Activated CD4-positive, CD25-positive, alpha-beta regulatory T cell treated with anti-CD3 and anti-CD28 coated beads, Interleukin-2, amount 50 U/mL, for 72 hours (primary cell): ENCODE data around the gene NIPAL3.

ENCODE experiments used
- DNase-seq: peaks from one replicate; pipeline ENCODE4 v3.0.0; 2021

The NIPAL3 gene

DNA sequence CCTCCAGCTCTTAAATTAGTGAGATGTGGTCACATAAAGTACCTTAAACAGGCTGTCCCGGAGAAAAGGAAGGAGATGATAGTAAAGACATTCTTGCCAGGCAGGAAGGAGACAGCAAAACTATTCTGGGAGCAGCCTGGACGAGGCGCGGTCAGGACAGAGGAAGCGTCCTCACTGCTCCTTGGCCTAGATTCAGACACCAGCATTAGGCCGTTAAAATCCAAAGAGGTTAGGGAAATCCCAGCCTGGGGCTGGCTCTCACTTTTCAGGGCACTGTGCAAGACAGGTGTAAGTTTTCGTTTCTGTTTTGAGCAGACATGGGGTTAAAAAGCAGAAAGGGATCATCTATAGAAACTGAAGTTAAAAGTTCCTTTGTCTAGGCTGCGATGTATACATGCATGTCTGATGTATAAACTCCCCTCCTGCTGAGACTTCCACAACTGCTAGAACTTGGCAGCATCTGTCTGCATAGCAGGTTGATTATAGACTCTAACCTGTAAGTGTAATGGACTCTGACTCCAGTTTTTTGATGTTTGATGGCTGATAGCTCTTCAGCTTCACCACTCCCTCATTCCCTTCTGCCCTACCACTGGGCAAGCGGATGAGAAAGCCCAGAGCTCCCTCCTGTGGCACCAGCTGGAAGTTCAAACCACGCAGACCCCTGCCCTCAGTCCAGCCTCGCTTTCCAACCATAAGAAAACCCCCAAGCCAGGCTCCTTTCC is 23.6 kb upstream of the NIPAL3 start:
- peak; percentile 70 for DNase-seq

DNA sequence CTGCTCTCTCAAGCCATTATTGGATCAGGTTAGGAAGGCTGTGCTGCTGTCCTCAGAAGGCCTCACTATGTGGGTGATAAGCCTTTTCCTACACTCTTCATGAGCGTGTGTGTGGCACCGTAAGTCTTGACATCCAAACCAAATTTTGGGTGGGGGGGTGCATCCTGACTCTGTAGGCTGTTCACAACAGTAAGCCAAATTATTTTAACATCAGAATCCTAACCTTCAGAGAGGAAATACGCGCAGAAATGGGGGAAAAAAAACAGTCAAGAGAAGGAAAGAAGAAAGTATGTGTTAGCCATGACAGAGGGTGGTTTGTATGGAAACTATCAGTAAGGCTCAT is 23.0 kb upstream of the NIPAL3 start:
- DNase-seq: no peak

DNA sequence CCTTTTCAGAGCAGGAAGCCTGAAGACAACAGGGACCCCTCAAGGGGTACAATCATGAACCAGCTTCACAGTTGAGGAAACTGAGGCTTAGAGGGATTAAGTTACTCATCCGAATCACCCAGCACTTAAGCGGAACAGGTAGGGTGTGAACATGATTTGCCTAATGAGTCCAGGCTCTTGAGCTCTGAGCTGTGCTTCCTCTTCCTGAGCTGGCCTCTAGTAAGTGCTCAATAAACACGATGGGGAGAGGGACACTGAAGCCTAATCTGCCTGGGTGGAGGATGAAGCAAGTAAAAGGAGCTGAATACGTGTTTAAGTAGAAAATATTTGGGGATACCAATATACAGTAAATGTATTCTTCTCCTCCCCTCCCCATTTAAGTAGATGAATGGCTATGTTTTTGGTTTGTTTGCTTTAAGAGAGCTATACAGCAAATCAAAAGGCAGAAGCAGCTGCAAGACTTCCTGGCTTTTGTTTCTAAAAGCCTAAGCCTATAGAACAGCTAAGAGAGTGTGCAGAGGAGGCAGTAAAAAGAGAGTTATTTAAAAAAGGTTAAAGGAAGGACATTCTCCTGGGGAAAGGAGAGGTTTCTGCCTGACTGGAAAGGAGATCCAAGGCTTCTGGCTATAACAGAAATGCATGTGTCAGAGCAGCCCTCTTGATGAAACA is 22.5 kb upstream of the NIPAL3 start:
- DNase-seq: no peak

DNA sequence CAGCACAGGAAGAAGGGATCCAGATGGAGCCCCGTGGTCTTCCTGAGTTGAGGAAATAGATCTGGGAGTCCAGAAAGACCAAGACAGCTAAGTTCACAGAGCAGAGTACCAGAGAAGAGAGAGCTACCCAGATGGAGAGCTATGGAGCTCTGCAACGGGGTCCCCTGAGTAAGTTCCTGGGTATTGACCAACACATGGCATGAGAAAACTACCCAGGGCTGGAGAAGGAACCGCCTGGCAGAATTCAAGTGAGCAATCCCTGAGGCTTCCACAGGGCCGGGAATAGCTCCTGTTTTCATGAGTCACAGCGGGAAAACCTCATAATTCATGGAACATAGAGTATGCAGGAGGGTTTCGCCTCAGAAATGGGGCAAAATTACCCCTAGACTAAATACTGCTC is 21.7 kb upstream of the NIPAL3 start:
- no peak for DNase-seq

DNA sequence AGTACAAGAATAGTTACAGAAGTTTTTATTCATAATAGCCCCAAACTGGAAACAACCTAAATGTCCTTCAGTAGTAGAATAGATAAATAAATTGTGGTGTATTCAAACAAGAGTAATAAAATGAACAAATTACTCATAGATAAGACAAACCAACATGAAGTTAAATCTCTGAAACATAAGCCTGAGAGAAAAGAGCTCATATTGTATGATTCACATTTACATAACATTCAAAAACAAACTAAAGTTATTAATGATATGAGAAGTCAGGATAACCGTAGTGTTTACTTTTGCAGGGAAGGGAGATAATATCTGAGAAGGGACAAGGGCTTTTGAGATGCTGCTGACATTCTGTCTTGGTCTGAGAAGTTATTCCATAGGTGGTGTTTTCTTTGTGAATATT is 15.5 kb upstream of the NIPAL3 start:
- no peak for DNase-seq

DNA sequence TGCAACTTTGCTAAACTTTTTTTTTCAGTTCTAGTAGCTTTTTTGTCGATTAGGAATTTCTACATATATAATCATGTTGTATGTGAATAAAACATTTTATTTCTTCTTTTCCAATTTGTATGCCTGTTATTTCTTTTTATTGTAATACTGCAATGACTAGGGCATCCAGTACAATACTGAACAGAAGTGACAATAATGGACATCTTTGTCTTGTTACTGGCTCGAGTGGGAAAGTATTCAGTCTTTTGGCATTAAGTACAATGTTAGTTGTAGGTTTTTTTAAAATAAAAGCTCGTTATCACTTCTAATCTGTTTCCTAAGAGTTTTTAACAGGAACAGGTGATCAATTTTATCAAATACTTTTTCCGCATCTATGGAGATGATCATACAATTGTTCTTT is 11.8 kb upstream of the NIPAL3 start:
- no peak for DNase-seq

DNA sequence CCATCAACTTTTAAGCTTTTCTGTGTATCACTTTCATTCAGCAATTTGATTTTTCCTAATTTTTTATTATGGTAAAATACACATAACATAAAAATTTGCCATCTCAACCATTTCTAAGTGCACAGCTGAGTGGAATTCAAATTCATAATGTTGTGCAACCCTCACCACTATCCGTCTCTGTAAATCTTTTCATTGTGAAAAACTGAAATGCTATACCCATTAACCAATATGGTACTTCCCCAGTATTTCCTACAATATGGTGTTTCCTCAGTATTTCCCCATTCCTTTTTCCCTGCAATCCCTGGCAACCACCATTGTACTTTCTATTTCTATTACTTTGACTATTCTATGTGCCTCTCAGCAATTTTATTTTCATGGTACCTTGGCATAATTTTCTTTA is 8.8 kb upstream of the NIPAL3 start:
- no peak for DNase-seq

DNA sequence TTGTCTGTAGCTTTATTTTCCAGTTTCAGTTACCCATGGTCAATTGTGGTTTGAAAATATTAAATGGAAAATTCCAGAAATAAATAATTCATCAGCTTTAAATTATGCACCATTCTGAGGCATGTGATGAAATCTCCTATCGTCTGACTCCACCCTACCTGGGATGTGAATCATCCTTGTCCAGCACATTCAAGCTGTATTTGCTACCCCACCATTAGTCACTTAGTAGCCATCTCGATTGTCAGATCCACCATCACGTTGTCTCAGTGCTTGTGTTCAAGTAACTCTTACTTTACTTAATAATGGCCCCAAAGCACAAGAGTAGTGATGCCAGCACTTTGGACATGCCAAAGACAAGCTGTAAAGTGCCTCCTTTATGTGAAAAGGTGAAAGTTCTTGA is 6.1 kb upstream of the NIPAL3 start:
- DNase-seq: no peak

DNA sequence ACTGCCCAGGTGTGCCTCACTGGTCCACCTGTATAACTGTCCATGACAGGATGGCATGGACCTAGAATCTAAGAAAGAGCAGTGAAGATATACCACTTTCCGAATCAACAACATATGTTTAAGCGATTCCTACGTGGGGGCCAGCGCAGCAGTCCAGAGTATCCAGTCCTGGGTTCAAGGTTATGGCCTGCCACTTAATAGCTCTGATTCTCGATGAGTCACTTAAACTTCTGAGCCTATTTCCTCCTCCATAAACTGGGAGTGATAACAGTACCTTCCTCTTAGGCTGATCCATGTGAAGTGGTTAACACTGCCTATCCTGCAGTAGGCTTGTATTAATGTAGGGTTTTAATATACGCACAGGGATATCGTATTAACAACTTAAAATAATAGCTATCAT is 4.9 kb upstream of the NIPAL3 start:
- DNase-seq: no peak

DNA sequence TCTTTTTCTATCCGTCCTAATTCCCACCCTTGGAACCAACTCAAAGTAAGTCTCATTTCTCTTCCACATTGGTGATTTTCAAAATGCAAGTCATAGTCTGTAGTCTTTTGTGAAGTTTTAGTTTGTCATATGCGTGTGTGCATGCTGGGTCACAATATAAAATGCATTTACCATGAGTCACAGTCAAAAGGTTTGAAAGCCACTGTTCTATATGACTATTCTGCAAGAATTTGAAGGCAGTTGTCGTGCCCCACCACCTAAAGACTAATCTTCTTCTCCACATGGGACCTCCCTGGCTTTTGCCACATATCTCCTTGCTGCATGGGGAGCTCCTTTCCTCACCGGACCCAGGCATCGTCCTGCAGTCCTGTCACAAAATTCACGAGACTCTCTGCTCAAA is 3.6 kb upstream of the NIPAL3 start:
- DNase-seq: no peak

DNA sequence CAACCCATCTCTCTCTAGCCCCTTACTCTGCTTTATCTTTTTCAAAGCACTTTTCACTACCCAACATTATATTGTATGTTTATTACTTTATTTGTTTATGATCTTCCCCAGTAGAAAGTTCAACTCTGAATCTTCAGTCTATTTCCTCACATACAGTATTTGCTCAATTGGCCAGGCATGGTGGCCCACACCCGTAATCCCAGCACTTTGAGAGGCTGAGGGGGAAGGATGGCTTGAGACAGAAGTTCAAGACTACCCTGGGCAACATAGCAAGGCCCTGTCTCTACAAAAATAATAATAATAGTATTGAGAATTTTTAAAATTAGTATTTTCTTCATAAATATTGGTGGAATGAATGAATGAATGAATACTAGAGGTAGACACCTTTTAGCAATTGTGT is 3.2 kb upstream of the NIPAL3 start:
- no peak for DNase-seq

DNA sequence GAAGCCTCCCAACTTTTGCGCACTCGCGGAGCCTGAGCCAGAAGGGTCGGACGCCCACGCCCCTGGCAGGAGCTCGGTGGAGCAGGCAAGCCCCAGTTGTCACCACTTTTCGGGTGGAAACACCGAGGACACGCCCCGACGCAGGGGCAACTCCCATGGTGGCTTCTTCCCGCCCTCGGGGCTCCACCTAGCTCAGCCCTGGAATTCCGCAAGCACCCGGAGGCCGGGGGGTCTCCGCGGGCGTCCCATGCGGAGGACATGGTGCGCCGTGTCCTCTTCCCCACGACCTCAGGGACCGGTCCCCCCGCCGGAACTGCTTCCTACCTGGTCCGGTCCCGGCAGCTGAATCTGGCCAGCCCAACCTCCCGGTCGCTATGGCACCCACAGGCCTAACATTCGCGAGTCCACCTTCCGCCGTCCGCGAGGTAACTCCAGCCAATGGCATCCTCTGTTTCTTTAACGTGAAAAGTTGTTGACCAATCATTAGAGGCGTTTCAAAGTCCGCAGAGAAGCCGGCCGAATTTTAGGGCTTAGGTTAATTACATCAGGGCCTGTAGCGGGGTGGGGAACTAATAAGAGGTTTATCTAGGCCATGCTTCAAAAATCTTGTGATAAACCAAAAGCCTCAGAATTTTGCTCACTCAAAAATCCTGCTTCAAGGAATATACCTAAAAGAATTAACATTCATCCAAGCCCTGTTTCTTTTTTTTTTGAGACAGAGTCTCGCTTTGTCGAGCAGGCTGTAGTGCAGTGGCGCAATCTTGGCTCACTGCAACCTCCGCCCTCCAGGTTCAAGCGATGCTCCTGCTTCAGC is 2.0 kb upstream of the NIPAL3 start, which contains the start of gene STPG1:
TSS of gene STPG1 (minus strand) at position 433 of the 814 bp plus-strand sequence. CDS start 12,394 bp downstream, outside the sequence.
- DNase-seq: peak; percentile 75

DNA sequence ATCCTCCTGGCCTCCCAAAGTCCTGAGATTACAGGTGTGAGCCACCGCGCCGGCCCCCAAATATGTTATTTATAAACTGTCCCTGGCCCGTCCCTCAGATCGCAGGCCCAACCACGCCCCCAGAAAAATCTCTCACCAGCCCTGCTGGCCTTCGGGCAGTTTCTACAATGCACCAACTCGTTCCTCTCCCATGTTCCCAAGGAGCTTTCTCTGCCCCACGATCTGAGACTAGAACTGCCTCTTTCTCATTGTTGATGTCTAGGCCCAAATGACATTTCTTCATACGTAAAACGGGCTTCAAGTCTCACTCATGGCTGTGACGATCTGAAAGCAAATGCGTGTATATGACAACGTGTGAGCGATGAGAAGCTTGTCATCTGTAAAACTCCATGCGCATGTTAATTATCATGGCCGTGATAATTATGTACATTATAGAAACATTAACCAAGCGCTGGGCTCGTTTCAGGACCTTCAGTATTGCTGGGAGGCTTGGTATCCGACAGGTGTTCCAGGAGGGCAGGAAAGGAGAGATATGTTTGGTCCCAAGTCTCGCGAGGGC is 748 bp upstream of the NIPAL3 start:
- no peak for DNase-seq

DNA sequence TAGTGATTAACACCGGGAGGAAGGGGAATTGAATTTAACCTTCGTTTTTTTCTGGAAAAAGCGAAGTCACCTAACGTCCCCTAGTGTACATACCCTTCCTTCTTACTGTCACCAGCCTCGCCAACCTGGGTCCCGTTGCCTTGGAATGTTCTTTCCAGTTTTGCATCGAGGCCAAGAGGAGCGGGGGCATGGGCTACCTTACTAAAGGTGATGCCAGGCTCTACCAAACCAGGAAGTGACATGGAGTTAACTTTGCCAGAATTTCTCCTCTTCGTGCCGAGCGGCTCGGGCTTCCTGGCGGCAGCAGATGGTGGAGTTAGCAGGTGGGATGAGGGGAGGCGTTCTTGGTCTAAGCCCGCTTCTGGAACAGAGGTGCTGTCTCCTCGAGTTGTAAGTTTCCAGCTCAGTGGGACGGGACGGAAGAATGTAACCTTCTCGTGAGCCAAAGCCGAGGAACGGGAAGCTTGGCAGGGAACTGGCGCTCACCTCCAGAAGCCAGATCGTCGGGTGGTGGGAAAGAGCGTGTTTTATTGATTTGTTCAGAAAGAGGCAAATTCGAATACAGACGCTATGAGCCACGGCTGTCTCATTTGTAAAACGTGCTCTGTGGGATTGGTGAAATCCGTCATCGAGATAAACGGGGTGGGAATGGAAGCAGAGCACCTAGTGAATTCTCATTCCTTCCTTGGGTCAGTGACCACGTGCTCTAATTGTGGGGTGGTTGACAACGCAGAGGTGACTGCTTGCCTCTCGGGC is 486 bp downstream of the NIPAL3 start:
- no peak for DNase-seq

DNA sequence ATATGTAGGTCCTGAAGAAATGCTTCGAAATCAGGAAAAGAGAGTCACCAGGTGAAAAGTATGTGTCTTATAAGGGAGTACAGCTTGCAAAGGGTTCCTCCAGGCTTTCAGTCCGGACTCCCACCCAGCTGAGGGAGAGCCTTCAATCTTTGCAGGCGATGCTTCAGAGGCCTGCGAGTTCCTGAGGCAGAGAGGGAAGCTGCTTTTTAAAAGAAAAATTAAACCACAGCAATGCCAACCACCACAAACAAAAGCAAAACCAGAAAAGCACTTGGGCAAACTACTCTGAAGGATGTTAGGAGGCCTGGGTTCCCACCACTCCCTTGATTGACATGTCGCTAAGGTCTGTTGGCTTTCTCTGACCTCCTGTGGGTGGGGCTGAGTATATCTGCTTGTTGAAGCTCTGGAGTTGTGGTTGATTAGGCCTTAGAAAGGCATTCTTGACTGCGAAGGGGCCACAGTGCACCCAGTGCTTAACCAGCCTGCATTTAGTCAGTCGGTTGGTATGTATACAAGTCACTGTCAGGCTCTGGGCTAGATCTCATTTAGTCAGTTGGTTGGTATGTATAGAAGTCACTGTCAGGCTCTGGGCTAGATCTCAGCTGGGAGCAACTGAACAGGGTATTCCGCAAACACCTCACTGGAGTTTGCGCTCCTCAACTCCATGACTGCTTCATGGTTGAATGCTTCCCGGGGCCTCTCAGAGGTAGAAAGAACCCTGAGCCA is 1.2 kb downstream of the NIPAL3 start:
- no peak for DNase-seq

DNA sequence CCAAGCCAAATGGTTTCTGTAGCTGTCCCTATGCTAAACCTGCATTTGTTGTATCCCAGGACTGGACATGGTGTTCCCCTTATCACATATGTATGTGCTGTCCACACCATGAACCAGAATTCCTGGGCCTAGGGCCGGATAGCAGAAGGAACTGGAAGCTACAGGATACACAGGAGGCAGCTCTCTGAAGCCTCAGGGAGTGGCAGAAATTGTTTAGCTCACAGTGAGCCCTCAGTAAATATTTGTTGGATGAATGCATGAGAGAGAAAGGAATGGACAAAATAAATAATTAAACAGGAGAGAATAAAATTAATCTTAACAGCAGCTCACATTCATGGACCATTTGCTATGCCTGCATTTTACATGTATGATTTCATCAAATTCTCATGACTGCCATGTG is 2.1 kb downstream of the NIPAL3 start:
- DNase-seq: no peak

DNA sequence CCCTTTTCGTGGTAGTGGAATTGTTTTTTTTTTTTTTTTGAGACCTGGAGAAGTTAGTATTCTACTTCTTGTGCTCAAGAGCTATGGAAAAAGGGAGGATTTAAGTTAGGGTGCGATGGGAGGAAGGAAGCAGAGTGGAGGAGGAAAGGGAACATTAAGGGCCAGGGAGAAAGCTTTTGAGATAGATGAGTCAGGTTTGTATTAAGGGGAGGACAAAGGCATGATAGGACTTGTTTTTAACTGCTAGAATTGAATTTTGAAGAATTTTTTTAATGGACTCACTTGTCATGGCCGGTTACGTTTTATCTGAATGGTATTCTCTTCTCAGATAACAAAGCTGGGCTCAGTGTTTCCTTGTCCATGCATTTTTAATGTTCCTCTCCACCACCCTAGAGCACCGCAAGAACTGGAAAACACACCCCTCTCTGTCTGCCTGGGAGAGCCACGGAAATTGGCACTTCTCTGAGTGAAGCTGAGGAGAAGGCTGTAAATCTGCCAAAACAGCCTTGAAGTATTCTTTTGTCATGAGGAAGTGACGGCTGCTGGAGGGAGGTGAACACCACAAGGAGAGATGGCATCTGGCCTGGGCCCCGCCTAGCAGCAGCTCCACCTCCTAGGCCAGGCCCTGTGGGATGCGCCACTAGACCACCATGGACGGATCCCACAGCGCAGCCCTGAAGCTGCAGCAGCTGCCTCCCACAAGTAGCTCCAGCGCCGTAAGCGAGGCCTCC is 3.5 kb downstream of the NIPAL3 start:
- no peak for DNase-seq

DNA sequence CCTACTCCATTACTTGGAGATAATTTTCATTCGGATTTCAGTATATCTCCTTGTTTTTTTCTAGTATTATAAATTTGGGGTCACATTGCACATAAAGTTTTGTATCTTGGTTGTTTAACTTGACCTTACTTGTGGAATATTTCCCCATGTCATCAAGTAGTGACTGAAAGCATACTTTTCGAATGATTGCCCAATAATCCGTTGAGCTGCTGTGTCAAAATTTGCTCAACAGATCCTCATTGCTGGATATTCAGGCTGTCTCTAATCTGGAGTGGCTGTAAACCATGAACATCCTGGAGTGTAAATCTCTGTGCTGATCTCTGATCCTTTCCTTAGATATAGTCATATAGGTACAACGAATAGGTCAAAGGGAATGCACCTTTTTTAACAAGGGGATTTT is 4.9 kb downstream of the NIPAL3 start:
- DNase-seq: no peak

DNA sequence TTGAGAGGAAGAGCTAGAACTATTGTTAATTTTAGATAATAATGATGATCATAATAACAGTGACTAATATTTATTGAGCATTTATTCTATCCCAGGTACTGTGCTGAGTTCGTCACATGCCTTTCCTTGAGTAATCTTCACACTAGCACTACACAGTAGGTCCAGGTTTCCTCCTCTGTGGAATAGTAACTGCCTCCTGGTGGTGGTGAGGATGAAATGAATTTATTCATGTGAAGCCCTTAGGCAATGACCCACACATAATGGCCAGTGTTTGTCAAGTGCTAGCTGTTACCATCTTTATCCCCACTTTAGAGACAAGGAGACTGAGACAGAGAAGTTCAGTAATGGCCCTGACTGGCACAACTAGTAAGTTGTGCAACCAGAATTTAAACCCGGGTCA is 5.9 kb downstream of the NIPAL3 start:
- DNase-seq: no peak

DNA sequence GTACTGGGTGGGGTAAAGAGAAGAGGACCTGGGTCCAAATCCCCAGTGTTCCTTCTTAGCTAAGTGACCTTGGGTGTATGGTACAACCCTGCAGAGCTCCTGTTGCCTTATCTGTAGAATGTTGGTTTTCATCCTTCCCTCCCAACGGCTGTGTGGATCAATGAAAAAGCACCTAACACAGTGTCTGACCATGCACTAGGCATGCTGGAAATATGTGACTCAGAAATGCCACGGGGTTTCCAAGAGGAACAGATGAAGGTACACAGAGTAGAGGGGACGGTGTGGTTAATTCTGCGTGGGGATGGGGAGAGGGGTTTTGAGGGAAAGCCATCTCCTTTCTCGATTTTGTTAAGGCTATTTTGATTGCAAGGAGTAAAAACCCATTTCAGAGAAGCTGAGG is 8.6 kb downstream of the NIPAL3 start:
- DNase-seq: no peak

DNA sequence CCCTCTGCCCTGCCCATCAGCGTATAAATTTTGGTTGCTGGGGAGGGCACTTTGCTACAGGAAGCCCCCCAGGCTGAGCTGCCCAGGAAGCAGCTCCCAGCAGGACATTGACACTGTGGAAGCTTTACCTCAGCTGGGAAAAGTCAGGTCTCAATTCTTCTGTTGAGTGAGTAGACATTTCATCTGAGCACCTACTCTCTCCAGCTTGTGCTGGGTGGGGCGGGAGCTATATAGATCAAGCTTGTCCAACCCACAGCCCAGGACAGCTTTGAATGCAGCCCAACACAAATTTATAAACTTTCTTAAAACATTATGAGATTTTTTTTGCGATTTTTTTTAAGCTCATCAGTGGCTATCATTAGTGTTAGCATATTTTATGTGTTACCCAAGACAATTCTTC is 9.4 kb downstream of the NIPAL3 start:
- no peak for DNase-seq

DNA sequence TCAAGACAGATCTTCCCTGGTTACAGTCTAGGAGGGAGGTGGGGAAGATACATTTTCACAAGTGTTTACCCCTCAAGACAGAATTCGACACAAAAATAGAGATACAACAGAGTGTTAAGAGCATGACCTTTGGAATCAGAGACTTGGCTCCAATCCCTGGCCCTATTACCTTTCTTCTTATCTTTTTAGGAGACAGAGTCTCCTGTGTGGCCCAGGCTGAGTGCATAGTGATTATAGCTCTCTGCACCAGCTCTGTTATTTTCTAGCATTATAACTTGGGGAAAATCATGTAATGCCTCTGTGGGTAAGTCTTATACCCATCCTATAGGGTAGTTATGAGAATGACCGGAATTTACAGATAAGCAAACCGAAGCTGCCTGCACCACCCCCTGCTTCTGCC is 9.8 kb downstream of the NIPAL3 start:
- no peak for DNase-seq
